ENCODE data around the gene VTI1A. TPM values are rescaled to one million over a fixed set of nuclear protein-coding genes. Genes with fewer than 3 reads are reported as not detected.

Gene VTI1A
- total RNA-seq, 6 donors from 2014 or later = 29.5 to 247 (median 43.0) TPM

DNA sequence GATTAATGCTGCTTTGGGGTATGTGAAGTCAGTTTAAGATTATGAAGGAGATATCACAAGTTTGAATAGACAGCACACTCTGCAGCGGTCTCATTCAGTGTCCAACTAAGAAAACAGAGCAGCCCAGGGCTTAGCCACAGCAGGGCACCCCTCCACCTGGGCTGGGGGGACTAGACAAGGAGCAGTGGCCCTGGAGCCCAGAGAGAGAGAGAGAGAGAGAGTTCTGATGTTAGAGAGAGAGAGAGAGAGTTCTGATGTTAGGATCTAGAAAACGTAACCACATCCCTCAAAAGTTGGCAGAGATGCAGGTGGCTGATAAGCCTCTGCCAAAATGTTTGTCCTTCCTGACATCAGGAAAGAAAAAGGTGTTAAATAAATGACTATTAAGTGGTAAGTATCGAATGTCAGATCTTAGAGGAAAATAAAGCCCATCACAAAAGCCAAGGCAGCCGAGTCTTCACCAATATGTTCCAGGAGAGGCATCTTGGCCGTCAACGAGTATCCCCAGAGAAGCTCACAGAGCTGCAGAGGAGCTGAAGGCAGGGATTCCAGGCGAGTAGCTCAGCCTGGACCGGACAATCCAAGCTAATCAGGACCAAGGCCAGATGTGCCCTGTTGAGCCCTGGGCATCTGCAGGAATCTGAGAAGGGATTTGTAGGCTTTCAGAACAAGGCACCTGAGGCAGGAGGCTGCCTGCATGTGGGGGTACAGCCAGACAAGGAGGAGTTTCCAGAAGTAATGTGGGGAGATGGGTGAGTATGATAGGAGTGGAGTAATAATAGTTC is 352.9 kb downstream of the VTI1A start:
- ATAC-seq (ENCODE audit: low FRiP score in 2 of 2) (no peak), DNase-seq (no peak)
- Histone ChIP-seq H3K27ac (no peak overlapping the region), H3K9me3 (no peaks in the 10 kb centered on the region), H3K4me3 (no peak overlapping the region), H3K27me3 (no peaks in the 10 kb centered on the region), H3K4me1 (peaks cover 0 to 4% (median 3%) of the 10 kb centered on the region in 4 donors), H3K36me3 (no peaks in the 10 kb centered on the region)
- 81 to 84% methylated on average over 8 of the region's 8 CpGs for WGBS, 2 donors
- no peak for TF ChIP-seq EP300 (IDR thresholded peaks at IDR 0.05)
- no peak for TF ChIP-seq POLR2A (IDR thresholded peaks at IDR 0.05)
- no peak for TF ChIP-seq CTCF (IDR thresholded peaks at IDR 0.05)
- no peak for TF ChIP-seq POLR2AphosphoS5 (IDR thresholded peaks at IDR 0.05)

- no peak overlapping the region for H3K27ac ChIP-seq
- DNase-seq (no peak), ATAC-seq (ENCODE audit: low FRiP score in 2 of 2) (no peak)
- H3K4me1 ChIP-seq = peaks cover 0 to 4% (median 3%) of the 10 kb centered on the region in 4 donors
- TF ChIP-seq POLR2A (IDR thresholded peaks at IDR 0.05) (no peak), CTCF (IDR thresholded peaks at IDR 0.05) (no peak), POLR2AphosphoS5 (IDR thresholded peaks at IDR 0.05) (no peak), EP300 (IDR thresholded peaks at IDR 0.05) (no peak)
- no peaks in the 10 kb centered on the region for H3K9me3 ChIP-seq
- no peaks in the 10 kb centered on the region for H3K36me3 ChIP-seq
- no peaks in the 10 kb centered on the region for H3K27me3 ChIP-seq
- no peak overlapping the region for H3K4me3 ChIP-seq
- 87 to 92% methylated on average over 3 of the region's 3 CpGs for WGBS, 2 donors
These were observed 354.0 kb downstream of the VTI1A start for GRCh38 chr10:112801004-112801403.

DNA sequence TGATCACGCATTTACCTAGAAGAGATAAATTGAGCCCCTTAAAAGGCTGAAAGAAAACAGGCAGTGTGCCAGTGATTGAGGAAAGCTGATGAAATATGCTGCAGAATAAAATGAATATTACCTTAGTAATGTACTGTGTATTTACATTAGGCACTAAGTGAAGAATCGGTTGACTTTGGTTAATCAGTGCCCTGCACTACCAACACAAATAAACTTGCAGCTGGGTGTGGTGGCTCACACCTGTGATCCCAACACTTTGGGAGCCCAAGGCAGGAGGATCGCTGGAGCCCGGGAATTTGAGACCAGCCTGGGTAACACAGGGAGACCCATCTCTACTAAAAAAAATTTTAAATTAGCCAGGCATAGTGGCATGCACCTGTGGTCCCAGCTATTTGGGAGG is 354.7 kb downstream of the VTI1A start:
- DNase-seq = no peak
- no peak for ATAC-seq (ENCODE audit: low FRiP score in 2 of 2)
- 90 to 93% methylated on average over 4 of the region's 4 CpGs for WGBS, 2 donors
- Histone ChIP-seq H3K36me3 (no peaks in the 10 kb centered on the region), H3K4me1 (peaks cover 0 to 4% (median 3%) of the 10 kb centered on the region in 4 donors), H3K9me3 (no peaks in the 10 kb centered on the region), H3K27me3 (no peaks in the 10 kb centered on the region), H3K4me3 (no peak overlapping the region), H3K27ac (no peak overlapping the region)
- TF ChIP-seq POLR2AphosphoS5 (IDR thresholded peaks at IDR 0.05) (no peak), POLR2A (IDR thresholded peaks at IDR 0.05) (no peak), CTCF (IDR thresholded peaks at IDR 0.05) (no peak), EP300 (IDR thresholded peaks at IDR 0.05) (no peak)

- WGBS, 2 donors = 80 to 83% methylated on average over 5 of the region's 5 CpGs
- Histone ChIP-seq H3K4me3 (no peak overlapping the region), H3K36me3 (no peaks in the 10 kb centered on the region), H3K9me3 (no peaks in the 10 kb centered on the region), H3K4me1 (peaks cover 0 to 4% (median 3%) of the 10 kb centered on the region in 4 donors), H3K27ac (no peak overlapping the region), H3K27me3 (no peaks in the 10 kb centered on the region)
- DNase-seq = no peak
- TF ChIP-seq CTCF (IDR thresholded peaks at IDR 0.05) (no peak), POLR2AphosphoS5 (IDR thresholded peaks at IDR 0.05) (no peak), EP300 (IDR thresholded peaks at IDR 0.05) (no peak), POLR2A (IDR thresholded peaks at IDR 0.05) (no peak)
- ATAC-seq (ENCODE audit: low FRiP score in 2 of 2) = no peak
These were observed 355.5 kb downstream of the VTI1A start for GRCh38 chr10:112802411-112803022.

Measured in upper lobe of left lung (tissue), 6 donors.